ENCODE measurements around the gene RANBP3. TPM values are rescaled to one million over a fixed set of nuclear protein-coding genes. Genes with fewer than 3 reads are reported as not detected.
A peak's percentile ranks its signal among the peaks of the same experiment; 100 is the strongest.

The RANBP3 gene
- total RNA-seq, 4 donors from 2014 or later, result 55.6 to 85.0 (median 78.0) TPM

DNA sequence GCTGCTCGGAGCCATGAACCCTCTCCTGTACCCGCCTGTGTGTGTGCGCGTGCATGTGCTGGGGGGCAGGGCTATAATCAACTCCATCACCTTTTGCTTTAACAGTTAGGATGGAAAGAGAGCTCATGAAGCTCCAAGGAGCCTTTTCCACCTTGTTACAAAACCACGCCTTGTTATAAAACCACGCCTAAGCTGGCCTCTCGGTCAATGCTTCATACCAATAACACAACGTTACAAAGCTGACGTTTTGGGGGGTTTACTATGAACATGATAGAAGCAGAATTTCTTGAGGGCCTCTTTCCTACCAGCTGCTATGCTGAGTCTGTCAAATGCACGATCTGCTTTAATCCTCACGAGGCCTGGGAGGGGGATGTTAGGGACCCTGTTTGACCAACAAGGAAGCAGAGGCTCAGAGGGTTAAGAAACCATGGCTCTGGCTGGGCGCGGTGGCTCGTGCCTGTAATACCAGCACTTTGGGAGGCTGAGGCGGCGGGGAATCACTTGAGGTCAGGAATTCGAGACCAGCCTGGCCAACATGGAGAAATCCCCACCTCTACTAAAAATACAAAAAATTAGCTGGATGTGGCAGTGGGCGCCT is 52.0 kb downstream of the RANBP3 start:
- TF ChIP-seq POLR2AphosphoS5 (IDR thresholded peaks at IDR 0.05) (no peak), POLR2A (IDR thresholded peaks at IDR 0.05) (no peak), EP300 (IDR thresholded peaks at IDR 0.05) (no peak)
- TF ChIP-seq, protein P1, sequence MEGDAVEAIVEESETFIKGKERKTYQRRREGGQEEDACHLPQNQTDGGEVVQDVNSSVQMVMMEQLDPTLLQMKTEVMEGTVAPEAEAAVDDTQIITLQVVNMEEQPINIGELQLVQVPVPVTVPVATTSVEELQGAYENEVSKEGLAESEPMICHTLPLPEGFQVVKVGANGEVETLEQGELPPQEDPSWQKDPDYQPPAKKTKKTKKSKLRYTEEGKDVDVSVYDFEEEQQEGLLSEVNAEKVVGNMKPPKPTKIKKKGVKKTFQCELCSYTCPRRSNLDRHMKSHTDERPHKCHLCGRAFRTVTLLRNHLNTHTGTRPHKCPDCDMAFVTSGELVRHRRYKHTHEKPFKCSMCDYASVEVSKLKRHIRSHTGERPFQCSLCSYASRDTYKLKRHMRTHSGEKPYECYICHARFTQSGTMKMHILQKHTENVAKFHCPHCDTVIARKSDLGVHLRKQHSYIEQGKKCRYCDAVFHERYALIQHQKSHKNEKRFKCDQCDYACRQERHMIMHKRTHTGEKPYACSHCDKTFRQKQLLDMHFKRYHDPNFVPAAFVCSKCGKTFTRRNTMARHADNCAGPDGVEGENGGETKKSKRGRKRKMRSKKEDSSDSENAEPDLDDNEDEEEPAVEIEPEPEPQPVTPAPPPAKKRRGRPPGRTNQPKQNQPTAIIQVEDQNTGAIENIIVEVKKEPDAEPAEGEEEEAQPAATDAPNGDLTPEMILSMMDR (IDR thresholded peaks at IDR 0.05), result no peak
- Histone ChIP-seq H3K4me1 (peaks cover 20% of the 10 kb centered on the region), H3K27ac (peak overlapping the region; percentile 55), H3K27me3 (no peaks in the 10 kb centered on the region), H3K36me3 (peaks cover 99% of the 10 kb centered on the region), H3K9me3 (no peaks in the 10 kb centered on the region), H3K4me3 (no peak overlapping the region)
- 78% methylated on average over 18 of the region's 18 CpGs for WGBS
- no peak for DNase-seq (ENCODE audit: low spot score in 2 of 2)

DNA sequence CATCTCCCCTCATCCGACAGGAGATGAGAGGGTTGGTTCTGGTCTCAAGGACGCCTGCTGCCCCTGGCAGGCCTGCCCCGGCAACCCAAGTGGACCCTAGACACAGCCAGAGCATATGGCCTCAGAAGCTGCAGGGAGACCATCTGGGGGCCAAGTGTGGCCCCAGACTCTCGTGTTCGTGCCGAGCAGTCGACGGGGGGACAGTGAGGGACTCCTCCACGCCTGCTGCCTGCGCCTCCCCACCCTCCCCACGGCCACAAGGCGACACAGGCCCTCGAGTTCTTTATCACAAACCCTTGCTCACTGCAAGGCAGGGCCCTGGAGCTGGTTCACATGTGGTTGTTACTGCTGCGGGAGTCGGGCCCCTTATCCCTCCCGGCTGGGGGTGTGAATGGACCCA is 54.6 kb downstream of the RANBP3 start:
- TF ChIP-seq, protein P1 (IDR thresholded peaks at IDR 0.05), result no peak
- no peak for TF ChIP-seq POLR2AphosphoS5 (IDR thresholded peaks at IDR 0.05)
- no peak for TF ChIP-seq EP300 (IDR thresholded peaks at IDR 0.05)
- TF ChIP-seq POLR2A (IDR thresholded peaks at IDR 0.05), result no peak
- DNase-seq (ENCODE audit: low spot score in 2 of 2), result no peak
- Histone ChIP-seq H3K27ac (no peak overlapping the region), H3K4me1 (peaks cover 16% of the 10 kb centered on the region), H3K4me3 (no peak overlapping the region), H3K9me3 (no peaks in the 10 kb centered on the region), H3K36me3 (peaks cover 97% of the 10 kb centered on the region), H3K27me3 (no peaks in the 10 kb centered on the region)
- 86% methylated on average over 6 of the region's 16 CpGs for WGBS

DNA sequence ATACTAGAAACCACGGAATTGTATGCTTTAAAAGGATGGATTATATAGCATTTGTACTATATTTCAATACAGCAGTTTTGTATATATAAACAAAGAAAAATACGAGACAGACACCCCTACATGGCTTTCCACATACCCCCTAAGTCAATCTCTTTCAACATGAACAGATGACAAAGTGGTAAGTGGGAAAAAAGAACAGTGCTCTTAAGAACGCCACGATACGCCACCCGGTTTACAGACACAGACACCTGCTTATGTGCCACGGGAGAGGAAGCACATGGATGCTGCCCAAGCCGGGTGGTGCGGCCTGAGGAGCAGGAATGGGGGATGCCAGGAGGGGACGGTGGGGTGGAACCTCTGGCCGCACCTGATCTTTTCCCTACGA is 55.8 kb downstream of the RANBP3 start:
- Histone ChIP-seq H3K9me3 (no peaks in the 10 kb centered on the region), H3K27ac (no peak overlapping the region), H3K36me3 (peaks cover 97% of the 10 kb centered on the region), H3K4me3 (no peak overlapping the region), H3K27me3 (no peaks in the 10 kb centered on the region), H3K4me1 (peaks cover 10% of the 10 kb centered on the region)
- WGBS, result 92% methylated on average over 12 of the region's 12 CpGs
- TF ChIP-seq POLR2AphosphoS5 (IDR thresholded peaks at IDR 0.05) (no peak), POLR2A (IDR thresholded peaks at IDR 0.05) (no peak), EP300 (IDR thresholded peaks at IDR 0.05) (no peak)
- TF ChIP-seq, protein P1 (IDR thresholded peaks at IDR 0.05), result no peak
- no peak for DNase-seq (ENCODE audit: low spot score in 2 of 2)

DNA sequence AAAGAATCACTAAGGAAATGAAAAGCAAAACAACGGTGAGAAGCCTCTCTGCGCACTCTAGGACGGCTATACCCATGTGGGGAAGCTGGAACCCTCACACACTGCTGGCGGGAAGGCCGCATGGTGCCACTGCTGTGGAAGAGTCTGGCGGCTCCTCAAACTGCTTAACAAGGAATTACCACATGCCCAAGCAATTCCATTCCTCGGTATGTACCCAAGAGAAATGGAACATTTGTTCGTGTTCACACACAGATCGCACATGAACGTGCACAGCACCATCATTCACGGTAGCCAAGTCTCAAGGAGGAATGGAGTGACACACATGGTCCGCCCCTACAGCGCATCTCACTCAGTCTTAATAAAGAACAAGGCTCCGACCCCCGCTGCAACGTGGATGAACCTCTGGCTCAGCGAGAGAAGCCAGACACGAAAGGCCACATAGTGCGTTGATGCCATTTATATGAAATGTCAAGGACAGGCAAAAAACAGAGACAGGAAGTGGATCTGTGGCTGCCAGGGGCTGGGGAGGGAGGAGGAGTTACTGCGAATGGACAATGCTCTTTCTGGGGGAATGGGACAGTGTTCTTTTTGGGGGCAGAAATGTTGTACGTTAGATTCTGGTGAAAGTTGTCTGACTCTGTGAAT is 56.3 kb downstream of the RANBP3 start:
- 84% methylated on average over 20 of the region's 21 CpGs for WGBS
- no peak overlapping the region for H3K27ac ChIP-seq
- H3K36me3 ChIP-seq, result peaks cover 97% of the 10 kb centered on the region
- no peak for DNase-seq (ENCODE audit: low spot score in 2 of 2)
- H3K4me3 ChIP-seq, result no peak overlapping the region
- TF ChIP-seq, protein P1 (IDR thresholded peaks at IDR 0.05), result no peak
- no peak for TF ChIP-seq POLR2A (IDR thresholded peaks at IDR 0.05)
- no peak for TF ChIP-seq EP300 (IDR thresholded peaks at IDR 0.05)
- TF ChIP-seq POLR2AphosphoS5 (IDR thresholded peaks at IDR 0.05), result no peak
- H3K9me3 ChIP-seq, result no peaks in the 10 kb centered on the region
- H3K4me1 ChIP-seq, result peaks cover 8% of the 10 kb centered on the region
- no peaks in the 10 kb centered on the region for H3K27me3 ChIP-seq

DNA sequence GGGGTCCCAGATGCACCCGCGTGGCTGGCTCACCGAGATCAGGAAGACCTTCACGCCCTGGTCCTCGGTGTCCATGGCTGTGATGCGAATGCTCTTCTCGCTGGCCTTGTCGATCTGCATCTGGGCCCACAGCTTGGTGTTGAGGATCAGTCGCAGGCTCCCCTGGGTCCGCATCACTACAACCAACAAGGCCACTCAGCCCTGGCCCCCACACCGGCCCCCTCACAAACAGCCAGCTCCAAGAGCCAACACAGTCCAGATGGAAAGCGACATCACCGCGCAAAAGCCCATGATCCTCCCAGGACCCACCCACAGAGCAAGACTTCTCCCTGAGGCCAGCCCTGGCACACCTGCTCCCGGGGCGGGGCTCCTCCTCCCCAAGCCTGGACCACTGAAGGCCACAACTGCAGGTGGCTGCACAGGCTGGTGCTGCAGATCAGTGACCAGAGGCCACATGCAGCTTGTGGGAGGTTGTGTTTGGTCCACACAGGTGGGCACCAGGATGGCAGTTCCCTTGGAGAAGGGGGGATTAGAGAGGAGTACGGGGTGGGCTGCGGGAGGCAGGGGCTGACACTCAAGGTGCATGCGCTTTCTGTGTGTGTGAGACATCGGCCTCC is 59.4 kb downstream of the RANBP3 start:
- WGBS, result 90% methylated on average over 3 of the region's 20 CpGs

More for the DNA sequence above, 59.4 kb downstream of the RANBP3 start:
- Histone ChIP-seq H3K27me3 (no peaks in the 10 kb centered on the region), H3K27ac (no peak overlapping the region), H3K9me3 (no peaks in the 10 kb centered on the region), H3K4me3 (no peak overlapping the region), H3K36me3 (peaks cover 80% of the 10 kb centered on the region), H3K4me1 (peaks cover 21% of the 10 kb centered on the region)
- DNase-seq (ENCODE audit: low spot score in 2 of 2), result peak in 1 of 2 donors; percentile 55
- TF ChIP-seq, protein P1 (IDR thresholded peaks at IDR 0.05), result no peak
- TF ChIP-seq POLR2AphosphoS5 (IDR thresholded peaks at IDR 0.05), result no peak
- no peak for TF ChIP-seq EP300 (IDR thresholded peaks at IDR 0.05)
- TF ChIP-seq POLR2A (IDR thresholded peaks at IDR 0.05), result no peak
